Measurements from ENCODE around the gene KRT13.

DNA sequence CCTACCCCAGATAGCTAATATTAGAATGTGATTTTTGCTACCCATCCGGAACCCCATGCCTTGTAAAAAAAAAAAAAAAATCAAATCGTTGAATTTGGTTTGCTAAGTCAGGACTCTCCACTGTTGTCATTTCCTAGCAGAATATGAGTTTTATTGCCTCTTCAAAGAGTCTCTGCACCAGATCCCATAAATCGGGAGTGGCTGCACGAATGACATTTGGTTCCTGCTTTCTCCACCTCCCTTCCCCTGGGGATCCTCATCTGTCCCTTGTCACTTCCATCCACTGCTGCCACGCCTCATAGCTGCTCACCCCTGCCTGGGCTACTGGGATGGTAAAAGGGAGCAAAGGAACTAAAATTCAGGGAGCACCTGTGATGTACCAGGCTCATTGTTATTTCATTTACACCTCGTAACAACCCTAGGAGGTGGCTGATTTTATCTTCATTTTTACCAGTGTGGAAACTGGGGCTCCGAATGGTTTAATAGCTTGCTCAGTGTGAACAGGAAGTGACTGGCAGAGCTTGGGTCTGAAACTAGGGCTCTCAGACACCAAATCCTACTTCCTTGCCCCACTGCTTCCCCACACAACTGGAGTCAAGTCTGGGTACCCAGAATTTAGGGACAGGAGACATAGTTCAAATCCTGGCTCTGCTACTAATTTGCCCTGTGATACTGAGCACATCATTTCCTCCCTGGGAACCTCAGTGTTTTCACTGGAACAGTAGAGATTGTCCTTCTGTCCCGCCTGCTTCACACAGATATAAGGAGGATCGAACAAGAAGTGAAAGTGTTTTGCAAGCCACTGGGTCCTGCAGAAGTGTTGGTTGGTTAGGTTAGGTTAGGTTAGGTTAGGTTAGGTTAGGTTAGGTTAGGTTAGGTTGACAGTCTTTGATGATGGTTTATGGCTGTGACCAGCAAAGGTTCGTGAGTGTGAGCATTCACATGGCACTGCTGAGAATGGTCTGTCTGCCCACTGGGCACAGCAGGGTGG is 15.1 kb downstream of the KRT13 start:
- TF ChIP-seq, protein P1, sequence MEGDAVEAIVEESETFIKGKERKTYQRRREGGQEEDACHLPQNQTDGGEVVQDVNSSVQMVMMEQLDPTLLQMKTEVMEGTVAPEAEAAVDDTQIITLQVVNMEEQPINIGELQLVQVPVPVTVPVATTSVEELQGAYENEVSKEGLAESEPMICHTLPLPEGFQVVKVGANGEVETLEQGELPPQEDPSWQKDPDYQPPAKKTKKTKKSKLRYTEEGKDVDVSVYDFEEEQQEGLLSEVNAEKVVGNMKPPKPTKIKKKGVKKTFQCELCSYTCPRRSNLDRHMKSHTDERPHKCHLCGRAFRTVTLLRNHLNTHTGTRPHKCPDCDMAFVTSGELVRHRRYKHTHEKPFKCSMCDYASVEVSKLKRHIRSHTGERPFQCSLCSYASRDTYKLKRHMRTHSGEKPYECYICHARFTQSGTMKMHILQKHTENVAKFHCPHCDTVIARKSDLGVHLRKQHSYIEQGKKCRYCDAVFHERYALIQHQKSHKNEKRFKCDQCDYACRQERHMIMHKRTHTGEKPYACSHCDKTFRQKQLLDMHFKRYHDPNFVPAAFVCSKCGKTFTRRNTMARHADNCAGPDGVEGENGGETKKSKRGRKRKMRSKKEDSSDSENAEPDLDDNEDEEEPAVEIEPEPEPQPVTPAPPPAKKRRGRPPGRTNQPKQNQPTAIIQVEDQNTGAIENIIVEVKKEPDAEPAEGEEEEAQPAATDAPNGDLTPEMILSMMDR (IDR thresholded peaks at IDR 0.05; ENCODE audit: low read depth, low read length, poor library complexity, severe bottlenecking), result no peak
- no peak for TF ChIP-seq EZH2phosphoT487 (IDR thresholded peaks at IDR 0.05; ENCODE audit: borderline replicate concordance, low read length)

Measured in DOHH2 (cell line).